ENCODE results near the gene ATP11C. TPM values are rescaled to one million over a fixed set of nuclear protein-coding genes. Genes with fewer than 3 reads are reported as not detected.

ATP11C gene
- total RNA-seq, 4 donors from 2014 or later: 20.4 to 33.3 (median 27.3) TPM

GRCh38 chrX:139770366-139770765, 162.5 kb downstream of the ATP11C start:
- TF ChIP-seq CTCF (IDR thresholded peaks at IDR 0.05) (no peak), POLR2AphosphoS5 (IDR thresholded peaks at IDR 0.05) (no peak), EP300 (IDR thresholded peaks at IDR 0.05) (no peak), POLR2A (IDR thresholded peaks at IDR 0.05) (no peak)
- Histone ChIP-seq H3K9me3 (no peaks in the 10 kb centered on the region), H3K4me3 (no peak overlapping the region), H3K27ac (no peak overlapping the region), H3K27me3 (no peaks in the 10 kb centered on the region), H3K36me3 (peaks cover 0 to 75% of the 10 kb centered on the region in 2 donors), H3K4me1 (no peaks in the 10 kb centered on the region)
- no peak for ATAC-seq
- WGBS, 2 donors (ENCODE audit: low coverage in 1 of 2): 83 to 92% methylated on average over 2 of the region's 2 CpGs

GRCh38 chrX:139766545-139766983, 166.3 kb downstream of the ATP11C start:
- no peaks in the 10 kb centered on the region for H3K9me3 ChIP-seq
- WGBS, 2 donors (ENCODE audit: low coverage in 1 of 2): 74 to 97% methylated on average over 4 to 5 of the region's 5 CpGs
- H3K4me1 ChIP-seq: no peaks in the 10 kb centered on the region
- no peak overlapping the region for H3K4me3 ChIP-seq
- no peaks in the 10 kb centered on the region for H3K27me3 ChIP-seq
- no peak overlapping the region for H3K27ac ChIP-seq
- TF ChIP-seq CTCF (IDR thresholded peaks at IDR 0.05): no peak
- no peak for TF ChIP-seq POLR2A (IDR thresholded peaks at IDR 0.05)
- no peak for TF ChIP-seq POLR2AphosphoS5 (IDR thresholded peaks at IDR 0.05)
- TF ChIP-seq EP300 (IDR thresholded peaks at IDR 0.05): no peak
- peaks cover 0 to 55% of the 10 kb centered on the region in 2 donors for H3K36me3 ChIP-seq
- ATAC-seq: no peak

- Histone ChIP-seq H3K9me3 (no peaks in the 10 kb centered on the region), H3K36me3 (peaks cover 0 to 27% of the 10 kb centered on the region in 2 donors), H3K4me1 (no peaks in the 10 kb centered on the region), H3K4me3 (no peak overlapping the region), H3K27ac (no peak overlapping the region), H3K27me3 (no peaks in the 10 kb centered on the region)
- ATAC-seq: no peak
- no peak for TF ChIP-seq CTCF (IDR thresholded peaks at IDR 0.05)
- no peak for TF ChIP-seq EP300 (IDR thresholded peaks at IDR 0.05)
- TF ChIP-seq POLR2A (IDR thresholded peaks at IDR 0.05): no peak
- TF ChIP-seq POLR2AphosphoS5 (IDR thresholded peaks at IDR 0.05): no peak
- WGBS, 2 donors (ENCODE audit: low coverage in 1 of 2): 80 to 82% methylated on average over 3 to 4 of the region's 4 CpGs
Observed at GRCh38 chrX:139762400-139763183, 170.3 kb downstream of the ATP11C start.

- H3K4me1 ChIP-seq: no peaks in the 10 kb centered on the region
- no peak overlapping the region for H3K27ac ChIP-seq
- no peaks in the 10 kb centered on the region for H3K27me3 ChIP-seq
- H3K4me3 ChIP-seq: no peak overlapping the region
- TF ChIP-seq CTCF (IDR thresholded peaks at IDR 0.05) (peak in 1 of 4 experiments; percentile 16), EP300 (IDR thresholded peaks at IDR 0.05) (no peak)
- WGBS, 2 donors (ENCODE audit: low coverage in 1 of 2): 81 to 82% methylated on average over 4 of the region's 4 CpGs
- no peak for ATAC-seq
- H3K36me3 ChIP-seq: peaks cover 0 to 6% of the 10 kb centered on the region in 2 donors
- peaks cover 0 to 5% (median 0%) of the 10 kb centered on the region in 3 donors for H3K9me3 ChIP-seq
Observed at GRCh38 chrX:139759637-139760036, 173.2 kb downstream of the ATP11C start.

GRCh38 chrX:139758809-139759208, 174.0 kb downstream of the ATP11C start:
- no peak overlapping the region for H3K27ac ChIP-seq
- no peak for ATAC-seq
- TF ChIP-seq POLR2A (IDR thresholded peaks at IDR 0.05) (no peak), EP300 (IDR thresholded peaks at IDR 0.05) (no peak), POLR2AphosphoS5 (IDR thresholded peaks at IDR 0.05) (no peak), CTCF (IDR thresholded peaks at IDR 0.05) (no peak)
- peaks cover 0 to 11% (median 0%) of the 10 kb centered on the region in 3 donors for H3K9me3 ChIP-seq
- H3K36me3 ChIP-seq: peaks cover 0 to 6% of the 10 kb centered on the region in 2 donors
- 83 to 100% methylated on average over 1 of the region's 1 CpG for WGBS, 2 donors (ENCODE audit: low coverage in 1 of 2)
- H3K4me3 ChIP-seq: no peak overlapping the region
- H3K27me3 ChIP-seq: no peaks in the 10 kb centered on the region
- H3K4me1 ChIP-seq: no peaks in the 10 kb centered on the region

All from gastroesophageal sphincter (tissue), 4 donors.